ENCODE data around the gene NUSAP1.

GRCh38 chr15:41401904-41402267, 69.2 kb downstream of the NUSAP1 start:
- TF ChIP-seq CTCF (IDR thresholded peaks at IDR 0.05) (no peak), POLR2A (IDR thresholded peaks at IDR 0.05) (no peak)
